ENCODE measurements around the gene HLCS. TPM values are rescaled to one million over a fixed set of nuclear protein-coding genes. Genes with fewer than 3 reads are reported as not detected.

The HLCS gene
- total RNA-seq, 1 experiment from 2014 or later = 29.2 TPM

GRCh38 chr21:36987845-36988244 lies 21.4 kb upstream of the HLCS start:
- DNase-seq (ENCODE audit: extremely low read depth, low read depth) = no peak

- no peak for DNase-seq (ENCODE audit: extremely low read depth, low read depth)
Observed at GRCh38 chr21:36985751-36986594, 19.5 kb upstream of the HLCS start.

GRCh38 chr21:36981977-36982700 lies 15.7 kb upstream of the HLCS start:
- DNase-seq (ENCODE audit: extremely low read depth, low read depth) = no peak

- DNase-seq (ENCODE audit: extremely low read depth, low read depth) = no peak
Observed at GRCh38 chr21:36981049-36981391, 14.6 kb upstream of the HLCS start.

- no peak for DNase-seq (ENCODE audit: extremely low read depth, low read depth)
Observed at GRCh38 chr21:36980280-36981048, 14.0 kb upstream of the HLCS start.

- DNase-seq (ENCODE audit: extremely low read depth, low read depth) = peak; percentile 76
Observed at GRCh38 chr21:36976882-36977651, 10.6 kb upstream of the HLCS start.

GRCh38 chr21:36976228-36976861 lies 9.9 kb upstream of the HLCS start:
- DNase-seq (ENCODE audit: extremely low read depth, low read depth) = no peak

GRCh38 chr21:36974851-36975192 lies 8.4 kb upstream of the HLCS start:
- DNase-seq (ENCODE audit: extremely low read depth, low read depth) = no peak

- no peak for DNase-seq (ENCODE audit: extremely low read depth, low read depth)
Observed at GRCh38 chr21:36973986-36974850, 7.7 kb upstream of the HLCS start.

- no peak for DNase-seq (ENCODE audit: extremely low read depth, low read depth)
Observed at GRCh38 chr21:36968976-36969375, 2.5 kb upstream of the HLCS start.

GRCh38 chr21:36968414-36968813 lies 1.9 kb upstream of the HLCS start:
- no peak for DNase-seq (ENCODE audit: extremely low read depth, low read depth)

- DNase-seq (ENCODE audit: extremely low read depth, low read depth) = no peak
Observed at GRCh38 chr21:36966821-36967768, 626 bp upstream of the HLCS start.

- DNase-seq (ENCODE audit: extremely low read depth, low read depth) = no peak
Observed at GRCh38 chr21:36965720-36966065, 776 bp downstream of the HLCS start.

- peak; percentile 39 for DNase-seq (ENCODE audit: extremely low read depth, low read depth)
Observed at GRCh38 chr21:36964827-36965719, 1.4 kb downstream of the HLCS start.

GRCh38 chr21:36964398-36964797 lies 2.1 kb downstream of the HLCS start:
- no peak for DNase-seq (ENCODE audit: extremely low read depth, low read depth)

- no peak for DNase-seq (ENCODE audit: extremely low read depth, low read depth)
Observed at GRCh38 chr21:36962098-36962780, 4.2 kb downstream of the HLCS start.

Data from NCI-H460 (cell line).